Aorta (tissue), 5 donors: ENCODE data around the gene GNG4. TPM values are rescaled to one million over a fixed set of nuclear protein-coding genes. Genes with fewer than 3 reads are reported as not detected.

Source experiments
- ATAC-seq: fragments of 200-7000 bp; cut with Tn5 transposase; one replicate; pipeline ENCODE4 v1.9.1; 2022; ENCODE audit warnings: moderate library complexity; ENCODE audit not compliant: low FRiP score
- DNase-seq, 2 donors: peaks; one replicate each; pipeline ENCODE4 v3.0.0-alpha.2; 2020
- H3K27ac ChIP-seq, 2 donors: one replicate each; pipeline ENCODE4 v1.5.1; 2013; ENCODE audit warnings: low read length in 2 of 2, mild to moderate bottlenecking in 2 of 2, moderate library complexity in 2 of 2, control low read depth in 1 of 2, inconsistent platforms in 1 of 2, low read depth in 1 of 2
- H3K27me3 ChIP-seq, 2 donors: one replicate each; pipeline ENCODE4 v1.6.1; 2013; ENCODE audit warnings: control low read depth in 1 of 2, low read length in 1 of 2, mild to moderate bottlenecking in 1 of 2, moderate library complexity in 1 of 2; ENCODE audit not compliant: insufficient read depth in 2 of 2, control insufficient read depth in 1 of 2
- H3K36me3 ChIP-seq, 2 donors: one replicate each; pipeline ENCODE4 v1.6.1; 2013; ENCODE audit warnings: control low read depth in 1 of 2, low read length in 1 of 2, mild to moderate bottlenecking in 1 of 2; ENCODE audit not compliant: insufficient read depth in 2 of 2, control insufficient read depth in 1 of 2
- H3K4me1 ChIP-seq, 2 donors: one replicate each; pipeline ENCODE4 v1.6.1; 2013; ENCODE audit warnings: low read length in 2 of 2, control low read depth in 1 of 2, mild to moderate bottlenecking in 1 of 2, moderate library complexity in 1 of 2; ENCODE audit not compliant: insufficient read depth in 2 of 2, control insufficient read depth in 1 of 2
- H3K4me3 ChIP-seq, 2 donors: one replicate each; pipeline ENCODE4 v1.5.1; 2013; ENCODE audit warnings: low read length in 2 of 2, control low read depth in 1 of 2, mild to moderate bottlenecking in 1 of 2
- H3K9me3 ChIP-seq: one replicate; pipeline ENCODE4 v1.6.1; 2013; ENCODE audit warnings: mild to moderate bottlenecking, low read length; ENCODE audit not compliant: control insufficient read depth
- WGBS, 2 donors: extraction: QIAGEN DNeasy Blood & Tissue Kit; methylation state at CpG; one replicate each; pipeline ENCODE4 v1.1.7; 2013; 5-methylcytosine and 5-hydroxymethylcytosine counted together
- intact Hi-C, 2 donors: fragments of 100-400 bp; cut with DNase I; formaldehyde crosslinking; loops; one replicate each; pipeline versions ENCODE4 v1.14.2 to v1.15.0; 2022
- polyA plus RNA-seq, 2 donors: library from polyadenylated mRNA; stranded (reverse); fragments of 200-250 nt; gene quantifications; one replicate each; pipeline ENCODE4 v1.2.3, GENCODE V29; 2013
- total RNA-seq, 2 donors: library from RNA; stranded (reverse); fragmentation: NEBNext Ultra II Directional; extraction: Animal tissue kit (Norgen Biotek cat#: 25700); gene quantifications; one replicate each; pipeline ENCODE4 v1.2.1, GENCODE V29; 2021
- donor health status: healthy with polysubstance abuse.
- donor health status: Bipolar disorder and iron deficiency.
- donor health status: DM: no; HTN: no; CAD: no.
- donor health status: DM: no; HTN: no; CAD: no.
- donor health status: DM: yes; HTN: yes; CAD: no.

GNG4 gene
- total and polyA plus RNA-seq, 4 donors = 0.23 to 4.4 (median 0.62) TPM

- intact Hi-C loops = loop anchor here (5.0 to 10.0 kb wide), 4 partner anchors 180 to 560 kb away; partner anchors contain the start of genes ARID4B (in 1 of the 2), GGPS1 (in 1 of the 2) and NID1 (in 1 of the 2)
- peak; percentile 98 for ATAC-seq
- H3K4me3 ChIP-seq = peak overlapping the region; percentile 46 to 96
- H3K36me3 ChIP-seq = no peaks in the 10 kb centered on the region
- H3K4me1 ChIP-seq = peaks cover 0 to 4% of the 10 kb centered on the region in 2 donors
- H3K27me3 ChIP-seq = no peaks in the 10 kb centered on the region
- 0% methylated on average over 61 of the region's 61 CpGs for WGBS, 2 donors
- H3K27ac ChIP-seq = peak overlapping the region; percentile 93 to 96
- H3K9me3 ChIP-seq = no peaks in the 10 kb centered on the region
- DNase-seq = peak; percentile 99 to 100
Measured at GRCh38 chr1:235504494-235505222, 144.9 kb downstream of the GNG4 start.

- Histone ChIP-seq H3K4me3 (peak within 1 kb of the TSS; percentile 96 to 99), H3K27ac (peak within 1 kb of the TSS; percentile 93 to 96), H3K9me3 (no peaks in the 10 kb centered on the region), H3K36me3 (no peaks in the 10 kb centered on the region), H3K27me3 (no peaks in the 10 kb centered on the region), H3K4me1 (peaks cover 0 to 4% of the 10 kb centered on the region in 2 donors)
- intact Hi-C loops = loop anchor here (10.0 kb wide), 3 partner anchors 179 to 561 kb away; partner anchors contain the start of genes ARID4B (in 1 of the 2), GGPS1 (in 1 of the 2) and NID1 (in 1 of the 2)
- DNase-seq (no peak), ATAC-seq (peak; percentile 53)
- 0% methylated on average over 15 to 48 of the region's 48 CpGs for WGBS, 2 donors
Measured at GRCh38 chr1:235504122-235504493, 145.5 kb downstream of the GNG4 start, which contains the start of gene B3GALNT2. TSS of gene B3GALNT2 (minus strand) at chr1:235504452. CDS start at chr1:235504252, 200 bp downstream.

- no peaks in the 10 kb centered on the region for H3K9me3 ChIP-seq
- peak overlapping the region; percentile 65 to 82 for H3K27ac ChIP-seq
- intact Hi-C loops = loop anchor here (10.0 kb wide), 3 partner anchors 179 to 561 kb away; partner anchors contain the start of genes ARID4B (in 1 of the 2), GGPS1 (in 1 of the 2) and NID1 (in 1 of the 2)
- ATAC-seq = no peak
- H3K36me3 ChIP-seq = no peaks in the 10 kb centered on the region
- H3K27me3 ChIP-seq = no peaks in the 10 kb centered on the region
- WGBS, 2 donors = 0 to 1% methylated on average over 42 to 49 of the region's 49 CpGs
- peak overlapping the region; percentile 96 to 99 for H3K4me3 ChIP-seq
- peak; percentile 71 to 86 for DNase-seq
- peaks cover 0 to 4% of the 10 kb centered on the region in 2 donors for H3K4me1 ChIP-seq
Measured at GRCh38 chr1:235503403-235504121, 146.0 kb downstream of the GNG4 start.

GRCh38 chr1:235502601-235503402 is 146.8 kb downstream of the GNG4 start:
- H3K4me3 ChIP-seq = peak overlapping the region; percentile 96 to 99
- peaks cover 0 to 4% of the 10 kb centered on the region in 2 donors for H3K4me1 ChIP-seq
- peak overlapping the region; percentile 65 to 82 for H3K27ac ChIP-seq
- DNase-seq = no peak
- no peaks in the 10 kb centered on the region for H3K36me3 ChIP-seq
- intact Hi-C loops = loop anchor here (10.0 kb wide), 3 partner anchors 178 to 562 kb away; partner anchors contain the start of genes ARID4B (in 1 of the 2), GGPS1 (in 1 of the 2) and NID1 (in 1 of the 2)
- no peak for ATAC-seq
- H3K27me3 ChIP-seq = no peaks in the 10 kb centered on the region
- no peaks in the 10 kb centered on the region for H3K9me3 ChIP-seq
- 1 to 2% methylated on average over 5 of the region's 5 CpGs for WGBS, 2 donors

- no peaks in the 10 kb centered on the region for H3K9me3 ChIP-seq
- peak overlapping the region in 1 of 2 donors; percentile 20 for H3K27ac ChIP-seq
- ATAC-seq (no peak), DNase-seq (no peak)
- WGBS, 2 donors = 86 to 89% methylated on average over 5 of the region's 5 CpGs
- no peaks in the 10 kb centered on the region for H3K27me3 ChIP-seq
- intact Hi-C loops = loop anchor here (10.0 kb wide), 3 partner anchors 176 to 564 kb away; partner anchors contain the start of genes ARID4B (in 1 of the 2), GGPS1 (in 1 of the 2) and NID1 (in 1 of the 2)
- peaks cover 0 to 6% of the 10 kb centered on the region in 2 donors for H3K4me1 ChIP-seq
- no peak overlapping the region for H3K4me3 ChIP-seq
- H3K36me3 ChIP-seq = no peaks in the 10 kb centered on the region
Measured at GRCh38 chr1:235500971-235501540, 148.5 kb downstream of the GNG4 start.

Other genes with a start within 250 kb of the GNG4 start
- gene B3GALNT2, start 145.3 kb downstream of the GNG4 start, total RNA-seq = 10 to 100 TPM; 29.8 to 44.6 TPM
- gene B3GALNT2, start 145.3 kb downstream of the GNG4 start, polyA plus RNA-seq = 10 to 100 TPM in 1 of 2 donors, 1 to 10 TPM in 1; 10.0 to 19.5 TPM
- gene LYST, start 217.1 kb upstream of the GNG4 start, total RNA-seq = 10 to 100 TPM; 40.0 to 63.3 TPM
- gene LYST, start 217.1 kb upstream of the GNG4 start, polyA plus RNA-seq = 10 to 100 TPM in 1 of 2 donors, 1 to 10 TPM in 1; 4.1 to 13.6 TPM